Middle frontal gyrus (tissue), 1 donor: Measurements from ENCODE around the gene CBFA2T2.
"Not testable (repeated sequence)": the region's sequence is repeated elsewhere in the genome, so short reads cannot be mapped to it uniquely, and the experiment has no call there.

Experiments used
- DNase-seq: peaks from one replicate; pipeline ENCODE4 v3.0.0-alpha.2; 2015; ENCODE audit warnings: low spot score; ENCODE audit errors: extremely low spot score

Gene CBFA2T2

DNA sequence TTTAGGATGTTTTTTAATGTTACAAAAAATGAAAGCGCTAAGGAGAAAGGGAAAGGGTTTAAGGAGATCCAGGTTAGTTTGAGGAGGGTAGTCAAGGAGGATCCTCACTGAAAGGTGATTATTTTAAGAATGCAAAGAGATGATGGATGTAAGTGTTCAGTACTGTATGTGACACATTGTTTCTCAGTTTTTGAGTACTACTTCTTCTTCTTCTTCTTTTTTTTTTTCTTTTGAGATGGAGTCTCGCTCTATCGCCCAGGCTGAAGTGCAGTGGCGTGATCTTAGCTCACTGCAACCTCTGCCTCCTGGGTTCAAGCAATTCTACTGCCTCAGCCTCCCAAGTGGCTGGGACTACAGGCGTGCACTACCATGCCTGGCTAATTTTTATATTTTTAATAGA lies 83.4 kb downstream of the CBFA2T2 start:
- DNase-seq: not testable (repeated sequence)

DNA sequence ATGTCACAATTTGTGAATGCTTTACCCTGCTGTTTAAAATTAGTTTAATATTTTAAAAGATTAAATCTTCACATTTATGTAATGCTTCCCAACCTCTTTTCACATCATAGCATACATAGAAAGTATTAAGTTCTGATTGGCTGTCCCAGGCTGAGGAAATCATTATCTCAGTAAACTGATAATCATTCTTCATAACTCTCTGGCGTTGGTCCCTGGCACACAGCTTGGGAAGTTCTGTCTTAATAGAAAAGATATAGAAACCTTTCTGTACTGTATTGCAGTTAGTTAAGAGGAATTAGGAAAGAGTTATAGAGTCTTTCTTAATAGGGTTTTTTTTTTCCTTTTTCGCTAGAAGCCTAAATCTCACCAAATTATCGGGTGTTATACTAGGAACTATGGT lies 85.4 kb downstream of the CBFA2T2 start:
- DNase-seq: no peak

DNA sequence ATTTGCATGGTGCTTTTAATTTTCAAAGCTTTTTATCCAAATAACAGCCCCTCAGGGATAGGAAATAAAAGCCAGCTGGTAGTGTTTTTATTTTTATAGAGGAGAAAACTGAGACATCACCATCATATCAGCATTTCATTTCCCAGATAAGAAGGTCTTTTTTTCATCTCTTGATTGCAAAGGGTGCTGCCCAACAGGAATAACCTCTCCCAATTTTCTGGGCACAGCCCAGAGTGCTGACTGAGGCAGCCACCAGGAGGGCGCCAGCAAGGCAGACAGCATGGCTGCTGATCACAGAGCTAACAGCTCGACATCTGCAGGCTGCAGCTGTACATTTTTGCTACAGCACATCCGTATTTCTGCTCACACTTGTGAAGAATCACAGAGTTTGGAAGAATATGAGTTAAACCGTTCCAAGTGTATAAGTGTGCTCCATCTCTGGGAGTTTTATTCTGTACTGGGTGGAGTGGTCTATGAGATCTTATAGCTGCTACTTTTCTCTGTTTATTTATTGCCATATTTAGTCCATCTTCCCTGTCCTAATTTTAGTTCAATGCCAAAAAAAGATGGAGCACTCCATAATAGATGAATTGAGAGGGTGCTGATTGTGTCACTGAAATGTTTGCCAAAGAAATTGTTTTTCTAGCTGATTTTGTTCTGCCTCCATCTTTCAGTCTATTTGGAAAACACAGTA lies 86.7 kb downstream of the CBFA2T2 start:
- DNase-seq: peak; percentile 48

DNA sequence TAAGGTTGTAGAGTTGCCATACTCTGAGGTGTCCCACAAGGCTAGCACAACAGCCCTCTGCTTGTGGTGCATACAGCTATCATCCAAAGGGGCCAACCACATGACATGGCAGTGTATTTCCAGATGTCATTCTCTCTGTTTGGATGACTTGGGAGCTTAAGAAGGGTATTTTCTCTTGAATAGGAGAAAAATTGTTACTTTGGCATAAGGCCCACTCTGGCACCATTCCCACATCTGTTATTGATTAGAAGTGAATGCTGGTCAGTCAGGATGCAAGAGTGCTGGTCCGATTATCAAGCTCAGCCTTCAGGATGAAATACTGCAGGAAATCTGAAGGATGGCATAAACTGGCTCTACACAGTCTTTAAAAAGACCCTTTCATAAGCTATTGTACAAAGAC lies 88.6 kb downstream of the CBFA2T2 start:
- no peak for DNase-seq

DNA sequence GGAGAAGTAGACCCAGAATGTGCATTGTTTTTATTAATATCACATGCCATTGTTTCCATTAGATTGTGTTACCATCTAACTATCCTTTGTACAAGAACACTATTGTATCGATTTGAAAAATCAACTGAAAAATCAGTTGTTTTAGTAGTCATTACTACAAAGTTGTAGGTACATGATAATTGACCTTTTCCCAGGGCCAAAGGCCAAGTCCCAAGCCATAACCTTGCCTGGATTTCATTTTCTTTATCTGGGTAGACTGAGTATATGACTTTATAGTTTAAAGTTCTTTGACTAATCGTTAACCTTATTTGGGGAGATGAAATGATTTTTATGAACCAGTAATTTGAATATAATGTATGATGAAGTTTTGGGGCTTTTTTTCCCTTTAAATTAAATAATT lies 93.2 kb downstream of the CBFA2T2 start:
- DNase-seq: no peak

DNA sequence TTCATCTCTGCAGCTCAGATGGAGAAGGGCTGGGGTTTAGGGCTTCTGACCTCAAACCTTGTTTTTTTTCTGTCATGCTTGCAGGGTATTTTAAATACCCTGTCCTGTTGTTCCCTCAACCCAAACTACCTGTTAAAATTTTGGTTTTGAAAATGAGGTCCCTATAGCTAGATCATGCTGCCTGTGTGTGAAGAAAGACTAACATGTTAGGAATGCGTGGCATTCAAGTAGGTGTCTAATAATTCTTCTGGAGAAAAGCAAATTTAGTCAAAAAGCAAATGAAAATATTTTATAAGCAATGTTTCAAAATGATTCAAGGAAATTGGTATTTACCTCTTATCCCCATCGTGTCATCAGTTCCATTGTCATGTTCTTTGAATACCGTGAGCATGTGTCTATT lies 95.1 kb downstream of the CBFA2T2 start:
- no peak for DNase-seq

DNA sequence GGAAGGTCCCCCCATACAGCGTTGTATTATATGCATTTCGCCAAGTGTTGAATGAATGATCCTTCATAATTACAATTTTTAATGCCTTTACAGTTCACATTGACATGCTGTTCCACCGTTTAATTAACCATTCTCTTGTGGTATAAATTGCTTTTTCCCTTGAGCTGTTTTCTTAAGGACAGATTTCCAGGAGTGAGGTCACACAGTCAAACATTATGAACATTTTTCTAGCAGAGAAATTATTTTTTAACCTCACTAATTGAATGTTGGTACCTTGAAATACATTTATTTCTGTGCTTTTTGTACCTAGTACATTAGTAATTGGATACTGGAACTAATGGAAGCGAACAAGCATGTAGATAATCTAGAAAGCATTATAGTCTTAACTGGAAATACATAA lies 95.5 kb downstream of the CBFA2T2 start:
- no peak for DNase-seq

DNA sequence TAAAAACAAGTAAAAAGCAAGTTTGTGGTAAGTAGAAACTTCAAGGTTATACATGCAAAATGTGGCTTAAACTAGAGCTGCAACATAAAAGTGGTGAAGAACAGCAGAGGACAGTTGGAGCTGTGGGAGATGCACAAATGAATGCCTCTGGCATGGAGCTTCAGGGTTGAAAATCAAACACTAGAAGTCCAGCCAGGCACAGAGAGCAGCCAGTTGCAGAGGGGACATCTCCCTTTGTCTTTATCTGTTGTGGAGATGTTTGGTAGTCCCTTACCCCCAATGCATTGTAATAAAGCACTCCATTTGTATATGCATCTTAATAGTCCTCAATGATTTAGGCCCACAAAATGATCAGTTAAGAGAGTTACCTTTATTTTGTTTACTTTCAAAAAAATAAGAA lies 99.2 kb downstream of the CBFA2T2 start:
- no peak for DNase-seq

DNA sequence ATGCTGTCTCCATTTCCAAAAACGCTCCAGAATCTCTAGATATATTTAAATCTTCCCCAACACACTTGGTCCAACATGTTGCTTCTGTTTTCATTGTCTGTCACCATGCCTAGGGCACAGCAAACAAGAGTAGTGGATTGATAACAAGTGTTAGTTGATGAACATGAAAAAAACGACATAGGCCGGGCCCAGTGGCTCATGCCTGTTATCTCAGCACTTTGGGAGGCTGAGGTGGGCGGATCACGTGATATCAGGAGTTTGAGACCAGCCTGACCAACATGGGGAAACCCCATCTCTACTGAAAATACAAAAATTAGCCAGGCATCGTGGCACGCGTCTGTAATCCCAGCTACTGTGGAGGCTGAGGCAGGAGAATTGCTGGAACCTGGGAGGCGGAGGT lies 102.0 kb downstream of the CBFA2T2 start:
- DNase-seq: not testable (repeated sequence)

DNA sequence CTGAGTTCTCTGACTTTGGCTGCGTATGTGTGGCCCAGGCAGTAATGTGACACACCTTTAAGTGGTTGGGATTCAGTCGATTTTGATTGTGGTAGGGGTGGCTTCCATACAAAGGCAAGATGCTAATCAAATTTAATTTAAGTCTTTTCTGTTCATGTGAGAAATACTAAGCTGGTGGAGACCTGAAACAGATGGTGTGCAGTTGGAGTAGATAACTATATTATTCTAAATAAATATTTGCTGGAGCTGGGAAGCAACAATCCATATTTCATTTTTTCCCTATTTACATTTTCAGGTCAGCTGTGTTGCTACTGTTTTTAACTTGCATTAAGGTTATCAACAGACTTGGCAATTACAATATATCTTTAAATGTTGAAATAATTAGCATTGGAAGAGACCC lies 104.8 kb downstream of the CBFA2T2 start:
- no peak for DNase-seq

DNA sequence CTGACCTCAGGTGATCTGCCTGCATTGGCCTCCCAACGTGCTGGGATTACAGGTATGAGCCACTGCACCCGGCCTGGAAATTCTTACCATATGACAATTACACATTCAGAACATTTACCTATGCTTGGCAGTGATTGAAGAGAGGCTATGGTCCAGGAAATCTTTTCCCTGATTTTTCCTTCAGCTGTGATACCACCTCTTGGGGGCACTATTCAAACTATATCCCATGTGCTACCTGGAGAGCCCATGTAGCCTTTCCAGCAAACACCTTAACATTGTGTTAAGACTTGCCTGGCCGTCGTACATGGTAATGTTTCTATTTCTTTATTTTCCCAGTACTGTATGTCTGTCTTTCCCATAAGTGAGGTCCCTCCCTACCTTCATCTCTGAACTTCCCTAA lies 110.5 kb downstream of the CBFA2T2 start:
- DNase-seq: no peak

DNA sequence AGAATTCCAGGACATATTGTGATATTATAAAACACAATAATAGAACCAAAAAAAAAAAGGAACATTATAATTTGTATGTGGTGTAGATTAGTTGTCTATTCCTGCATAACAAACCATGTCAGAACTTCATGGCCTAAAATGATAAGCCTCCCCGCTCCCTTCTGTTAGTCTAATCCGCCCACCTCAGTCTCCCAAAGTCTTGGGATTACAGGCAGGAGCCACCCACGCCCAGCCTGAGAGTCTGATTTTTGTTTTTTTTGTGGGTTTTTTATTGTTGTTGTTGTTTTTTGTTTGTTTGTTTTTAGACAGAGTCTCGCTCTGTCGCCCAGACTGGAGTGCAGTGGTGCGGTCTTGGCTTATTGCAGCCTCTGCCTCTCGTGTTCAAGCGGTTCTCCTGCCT lies 111.1 kb downstream of the CBFA2T2 start:
- no peak for DNase-seq

DNA sequence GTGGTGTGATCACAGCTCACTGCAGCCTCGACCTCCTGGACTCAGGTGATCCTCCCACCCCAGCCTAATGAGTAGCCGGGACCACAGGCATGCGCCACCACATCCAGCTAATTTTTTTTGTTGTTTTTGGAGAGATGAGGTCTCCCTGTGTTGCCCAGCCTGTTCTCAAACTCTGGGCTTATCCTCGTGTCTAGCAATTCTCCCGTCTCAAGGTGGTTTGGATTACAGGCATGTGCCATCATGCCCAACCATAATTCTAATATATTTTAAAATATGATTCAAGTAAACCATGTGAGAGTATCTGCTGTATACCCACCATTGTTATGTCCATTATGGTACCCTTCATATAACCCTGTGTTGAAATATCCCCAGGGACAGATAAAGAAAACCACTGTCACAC lies 112.0 kb downstream of the CBFA2T2 start:
- DNase-seq: no peak

DNA sequence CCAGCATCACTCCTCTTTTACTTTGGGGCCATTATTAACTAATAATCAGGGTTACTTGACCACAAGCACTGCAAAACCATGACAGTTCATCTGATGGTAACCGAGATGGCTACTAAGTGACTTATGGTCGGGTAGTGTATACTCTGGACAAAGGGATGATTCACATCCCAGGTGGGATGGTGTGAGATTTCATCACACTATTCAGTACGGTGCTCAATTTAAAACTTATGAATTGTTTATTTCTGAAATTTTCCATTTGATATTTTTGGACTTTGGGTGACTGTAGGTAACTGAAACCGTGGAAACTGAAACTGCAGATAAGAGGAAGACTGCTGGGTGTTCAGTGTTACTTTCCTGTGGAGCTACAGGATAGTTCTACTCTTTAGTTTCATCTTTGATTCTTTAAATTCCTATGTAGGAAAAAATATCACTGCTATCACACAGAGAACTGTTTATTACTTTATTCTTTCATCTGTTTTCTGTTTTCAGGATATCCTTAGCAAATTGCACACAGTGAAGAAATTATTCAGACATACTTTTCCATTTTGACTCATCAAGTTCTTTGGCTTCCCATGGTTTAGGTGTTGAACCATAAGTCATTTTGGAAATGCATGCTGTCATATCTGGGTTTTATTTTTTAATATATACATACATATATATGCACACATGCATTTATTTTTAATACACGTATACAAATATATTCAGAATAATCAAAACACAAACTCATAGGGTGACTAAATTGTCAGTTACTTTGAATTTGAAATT lies 113.1 kb downstream of the CBFA2T2 start:
- DNase-seq: no peak

DNA sequence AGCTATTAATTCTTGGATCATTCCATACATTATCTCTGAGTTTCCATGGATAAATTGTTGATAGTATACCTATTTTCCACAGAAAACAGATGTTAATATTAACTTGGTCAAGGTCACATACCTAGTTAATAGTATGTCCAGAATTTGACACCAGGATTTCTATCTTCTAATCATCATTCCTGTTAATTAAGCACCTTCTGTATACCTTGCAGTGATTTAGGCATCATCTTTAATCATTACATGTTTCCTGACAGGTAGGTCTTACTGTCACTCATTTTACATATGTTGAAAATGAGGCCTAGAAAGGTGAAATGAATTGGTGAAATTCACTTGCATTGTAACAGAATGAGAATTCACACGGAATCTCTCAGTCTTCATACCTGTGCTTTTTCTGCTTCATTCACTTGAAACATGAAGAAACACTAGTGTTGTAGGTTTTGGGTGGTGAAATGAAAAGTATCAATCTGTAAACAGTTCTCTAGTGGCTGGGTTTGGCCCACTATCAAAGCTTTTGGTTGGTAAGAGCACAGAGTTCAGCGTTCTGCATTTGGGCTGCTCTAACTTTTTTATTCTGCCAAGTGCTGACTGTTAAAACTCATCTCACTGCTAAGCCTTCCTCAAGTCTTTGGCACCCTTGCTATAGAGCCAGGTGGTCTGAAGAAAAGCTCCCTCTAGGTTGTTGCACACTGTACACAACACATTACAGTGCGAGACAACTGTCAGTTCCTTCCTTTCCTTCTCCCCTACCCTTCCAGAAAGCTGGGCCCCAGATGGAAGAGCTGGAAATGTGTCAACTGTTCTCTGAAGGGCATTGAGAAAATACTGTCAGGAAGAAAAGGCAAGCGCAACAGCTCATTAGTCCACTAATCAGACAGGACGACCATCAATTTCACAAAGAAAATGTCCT lies 114.4 kb downstream of the CBFA2T2 start:
- no peak for DNase-seq

DNA sequence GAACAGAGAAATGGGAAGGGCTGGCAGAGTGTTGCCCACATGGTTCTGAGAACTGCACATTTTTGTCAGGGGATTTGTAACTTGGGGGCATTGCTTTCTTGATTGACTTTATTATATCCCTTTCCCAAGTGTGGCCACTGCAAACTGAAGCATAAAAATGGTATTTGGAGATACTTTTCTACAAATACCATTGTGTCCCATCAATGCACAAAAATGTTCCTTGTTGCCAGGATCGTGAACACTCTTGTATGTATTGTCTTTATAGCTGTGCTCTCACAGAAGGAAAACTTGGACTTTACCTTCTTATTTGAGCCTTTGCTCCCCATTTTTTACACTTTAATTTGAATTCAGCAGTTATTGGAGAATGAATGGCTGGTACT lies 115.1 kb downstream of the CBFA2T2 start:
- no peak for DNase-seq

DNA sequence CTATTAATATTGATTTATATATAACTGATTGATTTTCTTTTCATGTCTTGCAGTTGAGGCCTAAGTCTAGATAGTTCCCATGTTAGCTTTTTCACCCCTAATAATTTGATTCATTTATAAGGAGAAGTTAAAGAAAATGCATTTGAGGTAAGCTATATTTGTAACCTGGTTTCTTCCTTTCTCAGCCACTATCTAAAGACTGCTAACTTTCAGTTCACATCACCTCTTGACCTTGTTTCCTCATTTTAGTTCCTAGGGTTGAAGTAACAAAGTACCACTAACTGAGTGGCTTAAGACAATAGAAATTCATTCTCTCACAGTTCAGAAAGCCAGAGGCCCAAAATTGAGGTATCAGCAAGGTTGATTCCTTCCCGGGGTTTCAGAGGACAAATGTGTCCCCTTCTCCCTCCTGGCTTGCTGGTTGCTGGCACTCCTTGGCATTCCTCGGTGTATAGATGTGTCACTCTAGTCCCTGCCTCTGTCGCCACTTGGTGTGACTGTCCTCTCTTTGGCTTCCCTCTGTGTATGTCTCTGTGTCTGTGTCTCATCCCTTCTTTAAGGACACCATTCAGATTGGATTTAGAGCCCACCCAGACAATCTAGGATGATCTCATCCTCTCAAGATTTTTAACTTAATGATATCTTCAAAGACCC lies 116.3 kb downstream of the CBFA2T2 start:
- no peak for DNase-seq

DNA sequence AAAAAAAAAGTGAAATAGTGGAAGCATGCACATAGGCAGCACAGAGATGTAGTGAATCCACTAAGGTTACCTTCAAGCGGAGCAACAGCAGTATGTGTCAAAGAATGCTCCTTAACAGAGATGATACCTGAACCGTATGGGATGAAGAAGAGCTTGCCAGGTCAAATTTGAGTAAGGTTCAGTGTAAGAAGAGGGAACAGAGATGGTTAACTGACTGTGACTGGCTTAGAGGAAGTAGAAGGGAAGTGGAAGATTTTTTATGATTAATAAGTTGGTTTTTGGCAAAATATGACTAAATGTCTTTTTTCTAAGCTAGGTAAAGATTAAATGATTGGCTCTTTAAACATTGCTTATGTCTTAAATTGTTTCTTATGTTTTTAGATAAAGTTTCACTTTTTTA lies 119.6 kb downstream of the CBFA2T2 start:
- no peak for DNase-seq

DNA sequence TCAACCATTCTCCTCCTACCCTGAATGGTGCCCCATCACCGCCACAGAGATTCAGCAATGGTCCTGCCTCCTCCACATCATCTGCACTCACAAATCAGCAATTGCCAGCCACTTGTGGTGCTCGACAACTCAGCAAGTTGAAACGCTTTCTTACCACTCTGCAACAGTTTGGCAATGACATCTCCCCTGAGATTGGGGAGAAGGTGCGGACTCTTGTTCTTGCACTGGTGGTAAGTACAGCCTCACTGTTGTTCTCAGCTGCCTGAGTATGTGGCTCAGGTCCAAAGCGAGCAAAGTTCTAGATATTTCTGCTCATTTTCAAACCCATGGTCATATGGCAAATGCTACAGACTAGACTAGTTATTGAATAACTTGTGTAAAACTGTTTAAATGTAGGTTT lies 121.2 kb downstream of the CBFA2T2 start:
- no peak for DNase-seq

DNA sequence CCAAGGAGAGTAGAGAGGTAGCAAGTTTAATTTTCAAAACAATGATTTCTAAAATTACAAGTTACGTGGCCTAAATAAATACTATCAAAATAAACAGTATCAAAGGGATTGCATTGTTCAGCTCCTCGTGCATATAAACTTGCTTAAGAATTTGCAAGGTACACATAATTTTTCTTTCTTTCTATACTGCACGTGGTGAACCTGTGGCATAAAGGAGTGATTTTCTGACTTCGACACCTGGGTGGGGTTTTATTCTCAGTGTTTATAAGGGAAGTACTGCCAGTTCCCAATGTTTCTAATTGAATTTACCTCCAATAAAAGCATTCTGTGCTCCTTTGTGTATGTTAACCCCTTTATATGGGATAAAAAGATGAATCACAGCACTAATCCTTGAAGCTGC lies 122.1 kb downstream of the CBFA2T2 start:
- DNase-seq: no peak

DNA sequence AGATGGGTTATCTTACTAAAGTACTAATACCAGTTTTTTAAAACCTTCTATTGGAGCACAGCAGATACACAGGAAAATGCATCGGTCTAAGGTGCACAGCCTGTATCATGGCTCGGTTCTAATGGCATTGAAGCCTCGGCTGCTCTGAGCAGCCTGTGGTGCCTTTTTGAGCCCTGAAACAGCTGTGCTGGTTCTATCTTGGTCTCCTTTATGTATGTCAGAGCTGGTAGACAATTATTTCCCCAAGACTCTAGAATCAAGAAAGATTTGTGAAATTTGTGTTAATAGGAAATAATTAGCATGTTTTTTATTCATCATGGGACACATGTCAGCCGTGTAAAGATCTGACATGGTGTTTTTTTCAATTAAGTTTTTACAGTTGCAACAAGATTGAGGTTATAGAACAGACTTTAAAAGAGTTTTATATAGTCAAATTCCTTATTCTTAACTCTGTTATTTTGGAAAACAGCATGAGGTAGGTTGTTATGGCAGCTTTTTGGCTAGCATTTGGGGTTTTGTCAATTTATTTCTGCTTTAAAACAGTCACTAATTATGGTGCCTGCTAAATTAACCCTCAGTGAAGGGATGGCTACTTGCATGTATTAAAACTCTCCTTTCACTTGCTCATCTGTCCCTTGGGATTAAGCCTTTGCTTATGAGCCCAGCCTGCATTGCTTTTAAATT lies 132.0 kb downstream of the CBFA2T2 start:
- no peak for DNase-seq
